HG03108 (cell line): ENCODE results near the gene RPS6KA5.

Source experiments
- ATAC-seq: cut with Tn5 transposase; IDR thresholded peaks from one replicate; pipeline ENCODE4 v1.9.1; 2021; ENCODE audit warnings: moderate library complexity; ENCODE audit not compliant: unreplicated experiment

RPS6KA5 gene

GRCh38 chr14:91029456-91030217 lies 30.8 kb downstream of the RPS6KA5 start:
- no peak for ATAC-seq

GRCh38 chr14:91027561-91027960 lies 32.9 kb downstream of the RPS6KA5 start:
- ATAC-seq: no peak

GRCh38 chr14:91022622-91023028 lies 37.8 kb downstream of the RPS6KA5 start:
- peak; percentile 82 for ATAC-seq

GRCh38 chr14:91021991-91022621 lies 38.3 kb downstream of the RPS6KA5 start:
- peak; percentile 26 for ATAC-seq

GRCh38 chr14:91021115-91021514 lies 39.3 kb downstream of the RPS6KA5 start:
- ATAC-seq: no peak

- ATAC-seq: no peak
Observed at GRCh38 chr14:91019673-91020072, 40.8 kb downstream of the RPS6KA5 start.

GRCh38 chr14:91018481-91018880 lies 42.0 kb downstream of the RPS6KA5 start:
- no peak for ATAC-seq

GRCh38 chr14:91016800-91017410 lies 43.5 kb downstream of the RPS6KA5 start:
- no peak for ATAC-seq

- ATAC-seq: no peak
Observed at GRCh38 chr14:91015435-91015834, 45.0 kb downstream of the RPS6KA5 start.

GRCh38 chr14:91012045-91012444 lies 48.4 kb downstream of the RPS6KA5 start:
- no peak for ATAC-seq

- no peak for ATAC-seq
Observed at GRCh38 chr14:91010153-91010533, 50.3 kb downstream of the RPS6KA5 start.

GRCh38 chr14:91009501-91010152 lies 50.8 kb downstream of the RPS6KA5 start:
- ATAC-seq: peak; percentile 92

- ATAC-seq: peak; percentile 11
Observed at GRCh38 chr14:91008759-91009409, 51.6 kb downstream of the RPS6KA5 start.

GRCh38 chr14:91005716-91006115 lies 54.7 kb downstream of the RPS6KA5 start:
- no peak for ATAC-seq

- no peak for ATAC-seq
Observed at GRCh38 chr14:91004987-91005386, 55.5 kb downstream of the RPS6KA5 start.

- ATAC-seq: no peak
Observed at GRCh38 chr14:90999299-90999698, 61.1 kb downstream of the RPS6KA5 start.

GRCh38 chr14:90996967-90997366 lies 63.5 kb downstream of the RPS6KA5 start:
- no peak for ATAC-seq

- ATAC-seq: no peak
Observed at GRCh38 chr14:90995785-90996184, 64.7 kb downstream of the RPS6KA5 start.

GRCh38 chr14:90993792-90994191 lies 66.6 kb downstream of the RPS6KA5 start:
- ATAC-seq: no peak

GRCh38 chr14:90991690-90992443 lies 68.6 kb downstream of the RPS6KA5 start:
- ATAC-seq: no peak
